Endothelial cell of umbilical vein (primary cell): Measurements from ENCODE around the gene SLC10A7.

Source experiments
- EZH2 ChIP-seq: IDR thresholded peaks from 2 replicates; pipeline ENCODE4 v1.6.1; 2012; ENCODE audit warnings: borderline replicate concordance, low read depth, mild to moderate bottlenecking, moderate library complexity, low read length, inconsistent platforms; ENCODE audit not compliant: severe bottlenecking
- FOS ChIP-seq: IDR thresholded peaks from 2 replicates; pipeline ENCODE4 v1.6.1; 2011; ENCODE audit warnings: mild to moderate bottlenecking, low read length, moderate library complexity, borderline replicate concordance; ENCODE audit not compliant: insufficient read depth
- GATA2 ChIP-seq: IDR thresholded peaks from 2 replicates; pipeline ENCODE4 v1.7.0; 2011; ENCODE audit warnings: low read depth, mild to moderate bottlenecking, moderate library complexity, mixed read lengths, low read length; ENCODE audit not compliant: insufficient read length, insufficient read depth
- JUN ChIP-seq: IDR thresholded peaks from 2 replicates; pipeline ENCODE4 v1.6.1; 2011; ENCODE audit warnings: borderline replicate concordance, low read depth; ENCODE audit not compliant: insufficient read length, insufficient read depth
- MAX ChIP-seq: IDR thresholded peaks from 2 replicates; pipeline ENCODE4 v1.6.1; 2011; ENCODE audit not compliant: insufficient read depth, insufficient read length
- MYC ChIP-seq: IDR thresholded peaks from one replicate; pipeline ENCODE4 v1.6.1; 2011; ENCODE audit warnings: mild to moderate bottlenecking, low read depth, low read length
- POLR2A ChIP-seq: IDR thresholded peaks from 2 replicates; pipeline ENCODE4 v1.6.1; 2012; ENCODE audit warnings: low read depth, mild to moderate bottlenecking, control low read depth, low read length
- POLR2AphosphoS5 ChIP-seq: IDR thresholded peaks from 2 replicates; pipeline ENCODE4 v1.6.1; 2012; ENCODE audit warnings: low read depth, mild to moderate bottlenecking, control low read depth, low read length, moderate library complexity; ENCODE audit not compliant: insufficient read depth
- TF ChIP-seq, protein P1 (sequence below), 2 donors: IDR thresholded peaks; 1 replicate in 1 of 2; 2 replicates in 1 of 2; pipeline ENCODE4 v1.5.1; 2011; ENCODE audit warnings: low read length in 2 of 2, mild to moderate bottlenecking in 2 of 2, moderate library complexity in 2 of 2, control low read depth in 1 of 2, inconsistent platforms in 1 of 2, low read depth in 1 of 2; ENCODE audit not compliant: insufficient read depth in 1 of 2; ENCODE audit errors: extremely low read depth in 1 of 2

- TF ChIP-seq, protein P1, sequence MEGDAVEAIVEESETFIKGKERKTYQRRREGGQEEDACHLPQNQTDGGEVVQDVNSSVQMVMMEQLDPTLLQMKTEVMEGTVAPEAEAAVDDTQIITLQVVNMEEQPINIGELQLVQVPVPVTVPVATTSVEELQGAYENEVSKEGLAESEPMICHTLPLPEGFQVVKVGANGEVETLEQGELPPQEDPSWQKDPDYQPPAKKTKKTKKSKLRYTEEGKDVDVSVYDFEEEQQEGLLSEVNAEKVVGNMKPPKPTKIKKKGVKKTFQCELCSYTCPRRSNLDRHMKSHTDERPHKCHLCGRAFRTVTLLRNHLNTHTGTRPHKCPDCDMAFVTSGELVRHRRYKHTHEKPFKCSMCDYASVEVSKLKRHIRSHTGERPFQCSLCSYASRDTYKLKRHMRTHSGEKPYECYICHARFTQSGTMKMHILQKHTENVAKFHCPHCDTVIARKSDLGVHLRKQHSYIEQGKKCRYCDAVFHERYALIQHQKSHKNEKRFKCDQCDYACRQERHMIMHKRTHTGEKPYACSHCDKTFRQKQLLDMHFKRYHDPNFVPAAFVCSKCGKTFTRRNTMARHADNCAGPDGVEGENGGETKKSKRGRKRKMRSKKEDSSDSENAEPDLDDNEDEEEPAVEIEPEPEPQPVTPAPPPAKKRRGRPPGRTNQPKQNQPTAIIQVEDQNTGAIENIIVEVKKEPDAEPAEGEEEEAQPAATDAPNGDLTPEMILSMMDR (IDR thresholded peaks at IDR 0.05; ENCODE audit: extremely low read depth in 1 of 2, insufficient read depth in 1 of 2, low read depth in 1 of 2, low read length in 2 of 2) = no peak
- TF ChIP-seq POLR2A (no peak), POLR2AphosphoS5 (no peak), JUN (no peak), MAX (no peak), EZH2 (no peak), MYC (no peak), GATA2 (no peak), FOS (no peak)
Observed at GRCh38 chr4:146343776-146344175, 178.0 kb downstream of the SLC10A7 start.
